Measurements from ENCODE around the gene TAOK3. TPM values are rescaled to one million over a fixed set of nuclear protein-coding genes. Genes with fewer than 3 reads are reported as not detected.
A peak's percentile ranks its signal among the peaks of the same experiment; 100 is the strongest.

TAOK3 gene
- total RNA-seq, 1 donor from 2014 or later, result 28.6 TPM

GRCh38 chr12:118126119-118126757, 246.5 kb downstream of the TAOK3 start:
- TF ChIP-seq CTCF (IDR thresholded peaks at IDR 0.05), result no peak
- Mint-ChIP-seq H3K27ac (ENCODE audit: unreplicated experiment) (no peak overlapping the region), H3K36me3 (ENCODE audit: unreplicated experiment) (peaks cover 6% of the 10 kb centered on the region), H3K9me3 (ENCODE audit: unreplicated experiment) (no peaks in the 10 kb centered on the region), H3K4me3 (ENCODE audit: unreplicated experiment) (no peak overlapping the region), H3K4me1 (ENCODE audit: unreplicated experiment) (peaks cover 2% of the 10 kb centered on the region), H3K27me3 (ENCODE audit: unreplicated experiment) (no peaks in the 10 kb centered on the region)
- no peak for DNase-seq (ENCODE audit: extremely low spot score, unreplicated experiment)

GRCh38 chr12:118125743-118126118, 247.0 kb downstream of the TAOK3 start:
- no peak for TF ChIP-seq CTCF (IDR thresholded peaks at IDR 0.05)
- DNase-seq (ENCODE audit: extremely low spot score, unreplicated experiment), result no peak
- no peaks in the 10 kb centered on the region for H3K9me3 Mint-ChIP-seq (ENCODE audit: unreplicated experiment)
- H3K4me1 Mint-ChIP-seq (ENCODE audit: unreplicated experiment), result peaks cover 6% of the 10 kb centered on the region
- H3K27ac Mint-ChIP-seq (ENCODE audit: unreplicated experiment), result no peak overlapping the region
- peaks cover 6% of the 10 kb centered on the region for H3K36me3 Mint-ChIP-seq (ENCODE audit: unreplicated experiment)
- no peaks in the 10 kb centered on the region for H3K27me3 Mint-ChIP-seq (ENCODE audit: unreplicated experiment)
- no peak overlapping the region for H3K4me3 Mint-ChIP-seq (ENCODE audit: unreplicated experiment)

GRCh38 chr12:118124333-118124874, 248.3 kb downstream of the TAOK3 start:
- no peak for TF ChIP-seq CTCF (IDR thresholded peaks at IDR 0.05)
- Mint-ChIP-seq H3K9me3 (ENCODE audit: unreplicated experiment) (no peaks in the 10 kb centered on the region), H3K36me3 (ENCODE audit: unreplicated experiment) (peaks cover 6% of the 10 kb centered on the region), H3K27me3 (ENCODE audit: unreplicated experiment) (no peaks in the 10 kb centered on the region), H3K4me3 (ENCODE audit: unreplicated experiment) (no peak overlapping the region), H3K27ac (ENCODE audit: unreplicated experiment) (no peak overlapping the region), H3K4me1 (ENCODE audit: unreplicated experiment) (peaks cover 10% of the 10 kb centered on the region)
- no peak for DNase-seq (ENCODE audit: extremely low spot score, unreplicated experiment)

GRCh38 chr12:118122264-118122663, 250.4 kb downstream of the TAOK3 start:
- Mint-ChIP-seq H3K27ac (ENCODE audit: unreplicated experiment) (no peak overlapping the region), H3K9me3 (ENCODE audit: unreplicated experiment) (no peaks in the 10 kb centered on the region), H3K27me3 (ENCODE audit: unreplicated experiment) (no peaks in the 10 kb centered on the region), H3K4me3 (ENCODE audit: unreplicated experiment) (no peak overlapping the region), H3K36me3 (ENCODE audit: unreplicated experiment) (peaks cover 6% of the 10 kb centered on the region), H3K4me1 (ENCODE audit: unreplicated experiment) (peaks cover 10% of the 10 kb centered on the region)
- DNase-seq (ENCODE audit: extremely low spot score, unreplicated experiment), result no peak
- TF ChIP-seq CTCF (IDR thresholded peaks at IDR 0.05), result no peak

- peak; percentile 87 for TF ChIP-seq CTCF (IDR thresholded peaks at IDR 0.05)
- H3K36me3 Mint-ChIP-seq (ENCODE audit: unreplicated experiment), result peaks cover 6% of the 10 kb centered on the region
- H3K27me3 Mint-ChIP-seq (ENCODE audit: unreplicated experiment), result no peaks in the 10 kb centered on the region
- peak overlapping the region; percentile 93 for H3K27ac Mint-ChIP-seq (ENCODE audit: unreplicated experiment)
- no peak for DNase-seq (ENCODE audit: extremely low spot score, unreplicated experiment)
- no peak overlapping the region for H3K4me3 Mint-ChIP-seq (ENCODE audit: unreplicated experiment)
- H3K9me3 Mint-ChIP-seq (ENCODE audit: unreplicated experiment), result no peaks in the 10 kb centered on the region
- H3K4me1 Mint-ChIP-seq (ENCODE audit: unreplicated experiment), result peaks cover 10% of the 10 kb centered on the region
Observed at GRCh38 chr12:118120579-118121363, 251.9 kb downstream of the TAOK3 start.
